Mucosa of stomach (tissue), 1 donor: ENCODE results near the gene HGD.
"Not testable (repeated sequence)": the region's sequence is repeated elsewhere in the genome, so short reads cannot be mapped to it uniquely, and the experiment has no call there.

Source experiments
- H3K27me3 ChIP-seq: one replicate; pipeline ENCODE4 v1.7.0; 2013; ENCODE audit warnings: mild to moderate bottlenecking, low read length; ENCODE audit not compliant: control insufficient read depth, insufficient read depth
- H3K36me3 ChIP-seq: one replicate; pipeline ENCODE4 v1.7.0; 2013; ENCODE audit warnings: low read length; ENCODE audit not compliant: control insufficient read depth, insufficient read depth
- H3K4me1 ChIP-seq: one replicate; pipeline ENCODE4 v1.7.0; 2013; ENCODE audit warnings: mild to moderate bottlenecking, low read length; ENCODE audit not compliant: control insufficient read depth, insufficient read depth
- H3K4me3 ChIP-seq: one replicate; pipeline ENCODE4 v1.7.0; 2013; ENCODE audit warnings: low read length
- H3K9ac ChIP-seq: one replicate; pipeline ENCODE4 v1.7.0; 2013; ENCODE audit warnings: mild to moderate bottlenecking, low read length, moderate library complexity
- H3K9me3 ChIP-seq: one replicate; pipeline ENCODE4 v1.7.0; 2013; ENCODE audit warnings: mild to moderate bottlenecking, low read length, moderate library complexity; ENCODE audit not compliant: control insufficient read depth
- donor health status: Pancreatic carcinoma.

HGD gene, protein sequence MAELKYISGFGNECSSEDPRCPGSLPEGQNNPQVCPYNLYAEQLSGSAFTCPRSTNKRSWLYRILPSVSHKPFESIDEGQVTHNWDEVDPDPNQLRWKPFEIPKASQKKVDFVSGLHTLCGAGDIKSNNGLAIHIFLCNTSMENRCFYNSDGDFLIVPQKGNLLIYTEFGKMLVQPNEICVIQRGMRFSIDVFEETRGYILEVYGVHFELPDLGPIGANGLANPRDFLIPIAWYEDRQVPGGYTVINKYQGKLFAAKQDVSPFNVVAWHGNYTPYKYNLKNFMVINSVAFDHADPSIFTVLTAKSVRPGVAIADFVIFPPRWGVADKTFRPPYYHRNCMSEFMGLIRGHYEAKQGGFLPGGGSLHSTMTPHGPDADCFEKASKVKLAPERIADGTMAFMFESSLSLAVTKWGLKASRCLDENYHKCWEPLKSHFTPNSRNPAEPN

DNA sequence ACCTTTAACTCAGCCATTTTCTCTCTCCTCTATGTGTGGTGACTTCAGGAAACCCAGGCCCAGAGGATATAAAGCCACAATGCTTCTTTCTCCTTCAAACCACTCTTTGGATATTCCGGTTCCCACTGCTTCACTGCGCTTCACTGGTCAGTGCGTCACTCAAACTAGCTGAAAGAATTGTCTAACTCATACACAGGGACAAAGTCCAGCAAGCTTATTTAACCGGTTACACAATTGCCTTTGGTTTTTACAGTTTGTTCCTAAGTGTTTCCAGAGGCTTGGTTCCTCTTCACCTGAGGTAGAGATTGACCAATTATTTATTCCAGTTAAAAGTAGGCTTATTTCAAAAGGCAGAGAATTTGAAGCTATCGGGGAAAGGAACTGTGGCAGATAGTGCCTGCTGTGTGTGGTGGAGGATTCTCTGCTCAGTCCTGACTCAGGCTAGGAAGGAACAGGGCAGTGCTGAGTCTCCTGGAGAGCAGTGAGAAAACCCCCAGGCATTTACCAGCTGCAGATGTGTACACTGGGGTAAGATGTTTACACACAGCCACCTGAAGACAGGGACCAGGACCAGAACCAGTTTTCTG, at the start of gene HGD:
TSS of gene HGD (minus strand) at position 145 of the 587 bp plus-strand sequence. CDS start at position 17, 128 bp downstream.
- Histone ChIP-seq H3K36me3 (no peaks in the 10 kb centered on the region), H3K4me1 (peaks cover 39% of the 10 kb centered on the region), H3K9me3 (no peaks in the 10 kb centered on the region), H3K9ac (peak within 1 kb of the TSS; percentile 74), H3K27me3 (no peaks in the 10 kb centered on the region), H3K4me3 (peak within 1 kb of the TSS; percentile 17)

DNA sequence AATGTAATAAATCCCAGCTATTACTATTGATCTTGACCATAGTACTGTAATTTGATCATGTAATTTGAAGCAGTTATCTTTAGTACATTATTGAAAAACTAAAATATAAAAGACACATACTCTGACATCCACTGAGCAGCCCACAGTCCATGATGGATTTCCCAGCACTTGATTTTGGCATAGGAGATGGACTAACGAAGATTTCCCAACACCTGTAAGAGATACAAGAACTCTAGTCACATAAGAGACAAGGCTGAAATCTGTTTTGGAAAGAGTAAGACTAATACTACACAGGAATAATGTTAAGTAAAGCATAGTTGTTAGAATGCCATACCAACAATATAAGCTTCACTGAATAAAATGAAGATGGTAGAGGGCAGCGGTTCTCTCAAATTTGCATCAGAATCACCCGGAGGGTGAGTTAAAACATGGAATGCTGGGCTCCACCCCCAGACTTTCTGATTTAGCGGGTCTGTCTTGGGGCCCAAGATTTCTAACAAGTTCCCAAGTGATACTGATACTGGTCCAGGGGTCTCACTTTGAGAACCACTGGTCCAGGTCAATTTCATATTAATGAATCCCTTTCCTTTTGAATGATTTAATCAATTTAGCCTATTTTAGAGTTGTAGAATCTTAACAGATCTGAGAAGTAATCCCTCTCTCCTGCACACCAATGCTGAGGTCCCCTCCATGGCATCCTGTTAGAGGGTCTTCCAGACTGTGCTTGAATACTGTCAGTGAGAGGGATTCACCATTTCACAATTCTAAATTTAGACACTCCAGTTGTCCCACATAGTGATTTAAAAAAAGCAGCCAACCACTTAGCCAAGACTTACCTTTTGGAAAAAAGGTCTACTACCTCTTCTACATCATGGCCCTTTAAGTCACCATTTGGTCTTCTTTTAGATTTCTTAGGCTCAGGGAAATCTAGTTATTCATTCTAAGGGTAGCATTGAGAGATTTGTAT, 48.8 kb upstream of the HGD start:
- H3K9ac ChIP-seq, result no peak overlapping the region
- H3K4me3 ChIP-seq, result no peak overlapping the region
- no peaks in the 10 kb centered on the region for H3K4me1 ChIP-seq
- H3K36me3 ChIP-seq, result no peaks in the 10 kb centered on the region
- H3K9me3 ChIP-seq, result no peaks in the 10 kb centered on the region
- H3K27me3 ChIP-seq, result no peaks in the 10 kb centered on the region

DNA sequence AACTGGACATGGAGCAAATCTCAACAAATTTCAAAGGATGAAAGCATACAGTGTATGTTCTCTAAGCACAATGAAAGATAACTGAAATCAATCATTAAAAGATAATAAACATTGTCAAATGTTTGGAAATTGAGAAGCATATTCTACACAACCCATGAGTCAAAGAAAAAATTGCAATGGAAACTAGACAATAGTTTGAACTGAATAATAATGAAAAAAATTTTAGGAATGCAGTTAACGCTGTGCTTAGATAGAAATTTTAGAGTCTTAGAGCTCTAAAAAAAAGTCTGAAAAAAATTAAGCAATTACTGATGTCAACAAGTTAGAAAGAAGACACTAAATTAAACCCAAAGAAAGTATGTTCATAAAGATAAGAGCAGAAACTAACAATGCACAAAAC, 44.8 kb upstream of the HGD start:
- Histone ChIP-seq H3K4me1 (no peaks in the 10 kb centered on the region), H3K4me3 (no peak overlapping the region), H3K36me3 (no peaks in the 10 kb centered on the region), H3K27me3 (no peaks in the 10 kb centered on the region), H3K9me3 (no peaks in the 10 kb centered on the region), H3K9ac (no peak overlapping the region)

DNA sequence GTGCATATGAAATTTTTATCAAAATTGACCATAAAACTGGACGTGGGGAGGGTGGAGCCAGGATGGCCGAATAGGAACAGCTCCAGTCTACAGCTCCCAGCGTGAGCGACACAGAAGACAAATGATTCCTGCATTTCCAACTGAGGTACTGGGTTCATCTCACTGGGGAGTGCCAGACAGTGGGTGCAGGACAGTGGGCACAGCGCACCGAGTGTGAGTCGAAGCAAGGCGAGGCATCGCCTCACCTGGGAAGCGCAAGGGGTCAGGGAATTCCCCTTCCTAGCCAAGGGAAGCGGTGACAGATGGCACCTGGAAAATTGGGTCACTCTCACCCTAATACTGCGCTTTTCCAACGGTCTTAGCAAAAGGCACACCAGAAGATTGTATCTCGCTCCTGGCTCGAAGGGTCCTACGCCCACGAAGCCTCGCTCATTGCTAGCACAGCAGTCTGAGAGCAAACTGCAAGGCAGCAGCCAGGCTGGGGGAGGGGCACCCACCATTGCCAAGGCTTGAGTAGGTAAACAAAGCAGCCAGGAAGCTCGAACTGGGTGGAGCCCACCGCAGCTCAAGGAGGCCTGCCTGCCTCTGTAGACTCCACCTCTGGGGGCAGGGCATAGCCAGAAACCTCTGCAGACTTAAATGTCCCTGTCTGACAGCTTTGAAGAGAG, 37.3 kb upstream of the HGD start:
- not testable (repeated sequence) for H3K9me3 ChIP-seq, H3K36me3 ChIP-seq, H3K27me3 ChIP-seq, H3K4me1 ChIP-seq
- peak overlapping the region; percentile 91 for H3K4me3 ChIP-seq
- peak overlapping the region; percentile 78 for H3K9ac ChIP-seq

DNA sequence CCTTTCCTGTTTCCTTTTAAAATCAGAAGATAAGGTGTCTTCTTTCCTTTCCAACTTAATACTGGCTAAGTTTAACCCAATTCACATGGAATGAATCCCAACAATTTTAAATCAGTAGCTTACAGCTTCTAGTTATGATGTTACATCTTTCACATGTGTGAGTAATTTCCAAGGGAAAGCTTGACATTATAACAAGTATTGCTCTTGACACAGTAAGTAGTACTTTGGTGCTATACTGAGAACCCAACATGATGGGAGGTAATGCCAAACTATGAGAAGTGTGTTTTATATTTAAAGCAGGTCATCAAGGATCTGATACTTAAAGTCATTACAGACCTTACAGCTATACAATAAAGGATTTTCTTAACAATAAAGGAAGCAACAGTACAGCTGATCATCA, 31.2 kb upstream of the HGD start:
- no peaks in the 10 kb centered on the region for H3K36me3 ChIP-seq
- H3K4me1 ChIP-seq, result no peaks in the 10 kb centered on the region
- no peaks in the 10 kb centered on the region for H3K27me3 ChIP-seq
- H3K9me3 ChIP-seq, result no peaks in the 10 kb centered on the region
- H3K9ac ChIP-seq, result no peak overlapping the region
- H3K4me3 ChIP-seq, result no peak overlapping the region

DNA sequence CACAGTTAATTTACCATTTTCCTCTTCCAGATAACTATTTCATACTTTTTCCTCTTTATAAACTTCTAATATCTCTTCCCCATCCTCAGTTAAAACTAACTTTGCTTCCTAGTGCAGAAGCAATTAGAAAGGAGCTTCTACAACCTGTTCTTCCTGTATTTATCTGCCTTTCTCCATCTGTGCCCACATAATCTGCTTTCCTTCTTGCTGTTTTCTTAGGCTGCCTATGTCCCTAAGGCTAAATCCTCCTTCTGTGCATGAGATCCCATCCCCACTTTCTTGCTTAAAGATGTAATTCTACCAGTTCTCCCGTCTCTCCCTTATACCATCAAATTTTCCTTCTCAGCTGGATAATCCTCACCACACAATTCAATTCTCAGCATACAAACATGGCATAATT, 28.3 kb upstream of the HGD start:
- Histone ChIP-seq H3K36me3 (no peaks in the 10 kb centered on the region), H3K9me3 (no peaks in the 10 kb centered on the region), H3K4me1 (no peaks in the 10 kb centered on the region), H3K9ac (no peak overlapping the region), H3K27me3 (no peaks in the 10 kb centered on the region), H3K4me3 (no peak overlapping the region)

DNA sequence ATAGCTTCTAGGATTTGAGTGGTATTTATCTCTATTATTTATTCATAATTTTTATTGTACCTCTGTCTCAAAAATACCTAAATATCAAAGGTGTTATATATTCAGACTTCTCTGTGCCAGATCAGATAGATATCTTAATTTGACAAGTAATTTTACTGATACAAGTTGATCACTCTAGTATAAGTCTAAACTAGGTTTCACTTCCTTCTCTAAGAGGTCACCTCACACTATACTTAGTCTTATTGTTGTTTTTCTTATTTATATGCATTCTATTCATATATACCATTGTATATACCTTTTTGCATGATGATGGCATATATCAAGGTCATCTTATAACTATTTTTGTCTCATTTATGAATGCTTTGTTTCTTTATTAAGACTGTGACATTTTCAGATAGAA, 26.4 kb upstream of the HGD start:
- Histone ChIP-seq H3K9me3 (no peaks in the 10 kb centered on the region), H3K36me3 (no peaks in the 10 kb centered on the region), H3K27me3 (no peaks in the 10 kb centered on the region), H3K4me3 (no peak overlapping the region), H3K9ac (no peak overlapping the region), H3K4me1 (no peaks in the 10 kb centered on the region)

DNA sequence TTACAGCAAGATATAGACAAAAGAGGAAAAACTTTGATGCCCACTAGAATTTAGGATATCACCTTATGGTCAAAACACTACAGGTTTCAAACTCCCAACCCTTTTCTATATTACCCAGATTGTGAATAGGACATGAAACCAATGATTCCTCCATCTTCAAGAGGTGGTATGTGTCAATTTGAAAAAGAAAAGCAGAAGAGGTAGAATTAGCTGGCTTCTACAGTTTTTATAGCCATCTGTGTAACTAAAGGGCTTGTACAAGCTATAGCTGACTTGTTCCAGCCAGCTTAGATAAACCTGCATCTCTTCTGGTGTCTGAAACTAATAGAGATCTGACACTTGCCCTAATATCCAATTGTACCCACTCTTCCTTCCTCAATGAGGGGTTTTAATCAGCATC, 24.9 kb upstream of the HGD start:
- Histone ChIP-seq H3K9me3 (no peaks in the 10 kb centered on the region), H3K9ac (no peak overlapping the region), H3K36me3 (no peaks in the 10 kb centered on the region), H3K4me1 (no peaks in the 10 kb centered on the region), H3K27me3 (no peaks in the 10 kb centered on the region), H3K4me3 (no peak overlapping the region)

DNA sequence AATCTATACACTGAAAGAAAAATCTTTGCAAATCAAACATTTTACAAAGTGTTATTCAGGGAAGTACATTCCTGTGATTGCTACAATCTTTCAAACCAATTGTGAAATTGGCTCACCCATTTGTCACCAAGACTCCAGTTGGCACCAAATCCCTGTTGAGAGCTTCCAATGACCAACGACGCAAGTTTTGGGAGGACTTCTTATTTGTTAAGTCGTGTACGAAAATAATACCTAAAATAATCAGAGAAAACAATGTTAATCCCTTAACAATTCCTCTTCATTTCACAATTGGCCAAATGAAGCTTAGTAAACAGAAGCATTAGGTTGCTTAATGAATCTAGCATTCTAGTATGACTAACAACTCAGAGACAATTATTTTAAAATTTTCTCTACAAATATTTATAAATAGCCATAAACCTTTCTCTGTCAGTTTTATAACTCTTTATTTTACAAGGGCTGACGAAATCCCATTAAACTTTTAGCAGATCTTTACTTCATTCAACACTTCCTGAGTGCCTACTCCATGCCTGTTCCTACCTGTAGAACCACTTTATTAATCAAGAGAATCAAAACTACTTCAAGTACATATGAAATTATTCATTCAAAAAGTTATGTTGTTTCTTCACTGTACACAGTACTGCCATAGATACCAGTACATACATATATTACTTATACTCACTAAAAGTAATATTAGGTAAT, 24.0 kb upstream of the HGD start:
- Histone ChIP-seq H3K9me3 (no peaks in the 10 kb centered on the region), H3K4me3 (no peak overlapping the region), H3K4me1 (no peaks in the 10 kb centered on the region), H3K9ac (no peak overlapping the region), H3K36me3 (no peaks in the 10 kb centered on the region), H3K27me3 (no peaks in the 10 kb centered on the region)

DNA sequence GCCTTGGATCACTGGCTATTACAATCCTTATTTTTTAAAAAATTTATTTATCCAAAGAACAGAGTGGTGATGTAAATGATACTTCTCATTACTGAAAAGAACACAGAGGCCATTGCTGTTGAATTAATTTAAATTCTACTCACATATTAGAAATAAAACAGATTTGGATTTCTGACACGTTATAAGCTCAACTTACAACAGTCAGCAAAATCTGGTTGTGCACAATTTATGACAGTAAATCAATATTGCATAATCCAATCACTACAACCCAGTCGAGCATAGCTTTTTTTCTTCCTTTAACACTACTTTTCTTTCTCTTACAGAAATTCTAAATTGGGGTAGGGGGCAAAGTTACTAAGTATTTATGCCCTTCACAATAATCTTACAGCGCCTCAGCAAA, 17.3 kb upstream of the HGD start:
- Histone ChIP-seq H3K9ac (no peak overlapping the region), H3K27me3 (no peaks in the 10 kb centered on the region), H3K36me3 (no peaks in the 10 kb centered on the region), H3K9me3 (no peaks in the 10 kb centered on the region), H3K4me1 (no peaks in the 10 kb centered on the region), H3K4me3 (no peak overlapping the region)

DNA sequence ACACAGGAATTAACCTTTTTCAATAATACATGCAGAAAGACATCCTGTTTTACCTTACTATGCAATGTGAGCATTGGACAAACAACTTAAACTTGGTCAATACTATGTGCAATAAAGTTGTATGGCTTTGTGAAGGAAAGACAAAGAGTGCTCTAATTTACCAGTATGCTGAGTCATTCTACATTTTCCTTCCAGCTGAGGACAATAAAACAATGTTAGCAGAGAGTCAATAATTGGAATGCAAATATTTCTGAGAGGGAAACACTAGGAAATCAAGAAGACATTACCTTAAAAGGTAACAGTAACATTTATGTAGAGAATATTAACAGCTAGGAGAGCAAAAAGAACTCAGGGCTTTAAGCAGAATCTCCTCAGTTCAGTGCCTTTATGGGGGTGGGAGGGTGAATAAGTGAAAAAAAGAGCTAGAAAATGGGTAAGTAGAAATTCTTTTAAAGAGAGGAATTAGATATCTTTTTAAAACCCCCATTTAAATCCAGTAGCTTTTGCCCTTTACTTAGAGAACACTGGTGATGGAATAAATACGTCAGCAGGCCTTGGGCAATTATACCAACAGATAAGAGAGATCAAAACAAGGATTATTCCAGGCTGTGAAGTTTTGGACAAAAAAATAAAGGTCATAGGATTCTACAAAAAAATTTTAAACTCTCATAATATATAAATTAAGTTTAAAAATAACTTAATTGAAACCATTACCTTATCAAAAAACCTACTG, 11.6 kb upstream of the HGD start:
- Histone ChIP-seq H3K27me3 (no peaks in the 10 kb centered on the region), H3K9ac (no peak overlapping the region), H3K9me3 (no peaks in the 10 kb centered on the region), H3K4me1 (peaks cover 7% of the 10 kb centered on the region), H3K36me3 (no peaks in the 10 kb centered on the region), H3K4me3 (no peak overlapping the region)
